RWPE1 (cell line): ENCODE results near the gene TIAM1.
A peak's percentile ranks its signal among the peaks of the same experiment; 100 is the strongest.

ENCODE experiments used
- CTCF ChIA-PET: fragments of 350-600 bp; sonication (Branson Sonifier 250); formaldehyde crosslinking; extraction: SDS; loops from one replicate; lab custom pipeline; 2021; lab: Yijun Ruan, JAX
- POLR2A ChIA-PET: fragments of 400-600 bp; formaldehyde crosslinking; extraction: SDS; loops from one replicate; lab custom pipeline; 2020; ENCODE audit warnings: antibody characterized with exemption; ENCODE audit not compliant: low non-redundant PET; lab: Yijun Ruan, JAX
- DNase-seq: peaks from one replicate; pipeline ENCODE4 v3.0.0; 2012; ENCODE audit warnings: low spot score
- H3K27ac ChIP-seq: fragments of 450-650 bp; 2 replicates; pipeline ENCODE4 v1.5.1; 2017
- TF ChIP-seq, protein P1 (sequence below): fragments of 450-650 bp; conservative IDR thresholded peaks from 2 replicates; pipeline ENCODE4 v1.5.1; 2017; ENCODE audit warnings: low read depth, mild to moderate bottlenecking

Gene TIAM1

DNA sequence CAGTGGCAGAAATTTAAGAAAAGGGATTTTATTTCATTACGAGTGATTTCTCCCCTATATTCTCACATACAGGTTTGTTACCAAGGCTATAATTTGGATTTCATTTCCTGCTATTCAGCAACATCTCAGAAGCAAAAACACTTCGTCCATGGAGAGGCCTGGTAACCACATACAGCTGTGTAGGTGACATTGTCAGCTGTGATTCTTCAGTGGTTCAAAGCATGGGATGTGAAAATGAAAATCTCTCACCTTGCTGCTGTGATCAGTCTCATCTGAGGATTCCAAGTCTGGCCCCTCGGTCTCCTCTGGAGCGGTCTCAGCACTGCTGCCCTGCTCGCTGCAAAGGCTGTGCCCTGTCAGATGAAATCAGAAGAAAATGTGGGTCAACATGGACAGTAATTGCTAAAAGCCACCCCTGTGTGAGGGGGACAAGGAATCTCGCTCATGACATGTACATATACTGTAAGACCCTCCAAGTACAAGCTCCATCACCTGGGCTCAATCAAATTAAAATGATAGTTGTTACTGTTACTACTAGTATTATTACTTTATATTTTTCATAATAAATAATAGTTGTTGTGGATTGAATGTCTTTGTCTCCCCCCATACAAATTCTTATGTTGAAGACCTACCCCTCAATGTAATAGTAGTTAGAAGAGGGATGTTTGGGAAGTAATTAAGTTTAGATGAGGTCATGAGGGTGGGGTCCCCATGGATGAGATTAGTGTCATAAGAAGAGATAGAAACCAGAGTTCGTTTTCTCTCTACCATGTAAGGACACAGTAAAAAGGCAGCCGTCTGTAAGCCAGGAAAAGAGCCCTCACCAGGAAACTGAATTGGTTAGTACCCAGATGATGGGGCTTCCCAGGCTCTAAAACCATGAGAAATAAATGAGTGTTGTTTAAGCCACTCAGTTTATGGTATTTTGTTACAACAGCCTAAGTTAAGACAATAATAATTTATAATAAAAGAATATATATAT is 179.1 kb downstream of the TIAM1 start:
- CTCF ChIA-PET, result interaction anchor here (0.6 to 0.9 kb wide), 3 partner anchors 31 to 769 kb away, joined by 3 to 9 read pairs (median 4); no protein-coding TSS in a partner anchor
- TF ChIP-seq, protein P1, sequence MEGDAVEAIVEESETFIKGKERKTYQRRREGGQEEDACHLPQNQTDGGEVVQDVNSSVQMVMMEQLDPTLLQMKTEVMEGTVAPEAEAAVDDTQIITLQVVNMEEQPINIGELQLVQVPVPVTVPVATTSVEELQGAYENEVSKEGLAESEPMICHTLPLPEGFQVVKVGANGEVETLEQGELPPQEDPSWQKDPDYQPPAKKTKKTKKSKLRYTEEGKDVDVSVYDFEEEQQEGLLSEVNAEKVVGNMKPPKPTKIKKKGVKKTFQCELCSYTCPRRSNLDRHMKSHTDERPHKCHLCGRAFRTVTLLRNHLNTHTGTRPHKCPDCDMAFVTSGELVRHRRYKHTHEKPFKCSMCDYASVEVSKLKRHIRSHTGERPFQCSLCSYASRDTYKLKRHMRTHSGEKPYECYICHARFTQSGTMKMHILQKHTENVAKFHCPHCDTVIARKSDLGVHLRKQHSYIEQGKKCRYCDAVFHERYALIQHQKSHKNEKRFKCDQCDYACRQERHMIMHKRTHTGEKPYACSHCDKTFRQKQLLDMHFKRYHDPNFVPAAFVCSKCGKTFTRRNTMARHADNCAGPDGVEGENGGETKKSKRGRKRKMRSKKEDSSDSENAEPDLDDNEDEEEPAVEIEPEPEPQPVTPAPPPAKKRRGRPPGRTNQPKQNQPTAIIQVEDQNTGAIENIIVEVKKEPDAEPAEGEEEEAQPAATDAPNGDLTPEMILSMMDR, result no peak
- POLR2A ChIA-PET, result no interaction called here
- no peak for DNase-seq
- no peak overlapping the region for H3K27ac ChIP-seq

DNA sequence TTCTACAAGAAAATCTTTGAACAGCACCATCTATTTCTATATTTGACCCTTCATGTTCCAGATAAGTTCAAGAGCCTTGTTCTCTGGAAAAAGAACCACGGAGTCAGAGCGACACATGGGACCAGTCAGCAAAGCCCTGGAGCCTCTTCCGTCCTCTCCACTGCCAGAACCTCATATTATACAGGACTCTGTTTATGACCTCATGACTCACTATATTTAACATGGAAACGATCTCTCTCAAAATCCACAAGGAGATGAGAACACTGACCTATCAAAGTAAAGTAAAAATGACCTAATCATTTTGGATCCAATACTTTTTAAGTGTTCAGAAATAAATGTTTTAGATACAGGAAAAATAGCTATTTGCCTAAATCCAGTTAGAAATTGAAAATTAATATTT is 181.2 kb downstream of the TIAM1 start:
- CTCF ChIA-PET, result interaction anchor here (0.5 kb wide), 1 partner anchor 61 kb away, joined by 4 read pairs; no protein-coding TSS in a partner anchor
- TF ChIP-seq, protein P1, result no peak
- no peak overlapping the region for H3K27ac ChIP-seq
- DNase-seq, result peak; percentile 10
- POLR2A ChIA-PET, result no interaction called here

DNA sequence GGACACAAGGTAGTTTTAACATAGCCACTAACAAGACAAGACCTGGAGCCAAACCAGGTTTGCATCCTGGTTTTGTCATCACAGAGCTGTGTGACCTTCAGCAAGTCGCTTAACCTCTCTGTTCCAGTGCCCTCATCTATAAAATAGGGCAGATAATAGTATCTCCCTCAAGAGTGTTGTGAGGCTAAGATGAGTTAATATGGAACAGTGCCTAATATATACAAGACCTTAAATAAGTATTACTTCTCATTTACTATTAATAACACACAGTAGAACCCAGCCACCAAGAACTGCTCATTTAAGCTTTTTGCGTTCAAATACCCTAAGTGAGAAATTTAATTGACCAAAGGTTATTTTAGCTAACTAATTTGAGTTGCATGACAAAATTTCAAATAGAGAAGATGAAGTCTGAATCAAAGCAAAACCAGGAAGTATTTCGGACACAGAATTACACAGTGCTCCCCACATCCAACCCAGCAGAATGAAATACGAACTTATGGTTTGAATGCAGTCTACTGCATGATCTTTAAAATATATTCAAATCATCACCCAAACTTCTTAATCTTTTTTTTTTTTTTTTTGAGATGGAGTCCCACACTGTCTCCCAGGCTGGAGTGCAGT is 181.9 kb downstream of the TIAM1 start:
- DNase-seq, result no peak
- H3K27ac ChIP-seq, result no peak overlapping the region
- ChIA-PET CTCF (interaction anchor here (0.5 to 0.6 kb wide), 2 partner anchors 60 to 272 kb away, joined by 4 to 5 read pairs; no protein-coding TSS in a partner anchor), POLR2A (no interaction called here)
- TF ChIP-seq, protein P1, result no peak

DNA sequence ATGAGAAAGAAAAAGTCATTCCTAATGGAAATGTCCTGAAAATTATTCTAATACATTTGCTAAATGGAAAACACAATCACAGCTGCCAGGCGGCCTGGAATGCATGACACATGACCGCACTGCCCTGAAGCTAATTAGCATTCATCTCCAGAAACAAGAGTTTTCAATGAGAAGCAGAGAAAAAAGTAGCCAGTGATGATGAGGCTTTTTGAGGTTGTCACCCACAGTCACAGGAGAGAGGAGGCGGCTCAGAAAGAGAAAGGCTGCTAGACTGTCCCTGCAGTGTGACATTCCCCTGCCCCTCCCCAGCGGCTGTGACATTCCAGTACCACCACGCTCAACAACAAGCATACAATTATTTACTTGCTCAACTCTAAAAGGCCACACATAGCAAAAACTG is 182.9 kb downstream of the TIAM1 start:
- ChIA-PET POLR2A (no interaction called here), CTCF (interaction anchor here (0.6 kb wide), 1 partner anchor 22 kb away, joined by 3 read pairs; no protein-coding TSS in a partner anchor)
- H3K27ac ChIP-seq, result no peak overlapping the region
- DNase-seq, result peak; percentile 60
- TF ChIP-seq, protein P1, result no peak

DNA sequence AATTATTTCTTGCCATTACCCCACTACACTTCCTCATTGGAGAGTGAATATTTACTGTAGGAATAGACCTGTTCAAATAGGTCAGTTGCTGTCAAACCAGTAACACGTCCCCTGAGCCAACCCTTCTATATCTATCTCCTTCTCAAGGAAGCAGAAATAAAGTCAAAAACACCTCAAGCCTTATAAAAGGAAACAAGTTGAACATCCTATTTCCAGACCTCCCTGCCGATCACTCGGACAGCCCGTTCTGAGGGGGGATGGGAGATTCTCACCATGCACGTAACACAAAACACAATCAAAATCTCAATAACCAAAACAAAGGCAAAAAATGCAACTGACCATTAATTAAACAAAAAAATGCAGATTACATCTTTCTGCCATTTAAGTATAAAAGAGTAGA is 184.3 kb downstream of the TIAM1 start:
- TF ChIP-seq, protein P1, result no peak
- ChIA-PET POLR2A (no interaction called here), CTCF (no interaction called here)
- no peak for DNase-seq
- no peak overlapping the region for H3K27ac ChIP-seq
